GM21576 (cell line): Measurements from ENCODE around the gene ATG10.
A peak's percentile ranks its signal among the peaks of the same experiment; 100 is the strongest.
"Not testable (repeated sequence)": the region's sequence is repeated elsewhere in the genome, so short reads cannot be mapped to it uniquely, and the experiment has no call there.

Experiments
- ATAC-seq: cut with Tn5 transposase; IDR thresholded peaks from one replicate; pipeline ENCODE4 v1.9.1; 2021; ENCODE audit warnings: mild to moderate bottlenecking, moderate library complexity; ENCODE audit not compliant: unreplicated experiment

ATG10 gene

GRCh38 chr5:82273426-82273825, 301.6 kb downstream of the ATG10 start:
- ATAC-seq, result not testable (repeated sequence)

- ATAC-seq, result no peak
These were observed 302.8 kb downstream of the ATG10 start for GRCh38 chr5:82274343-82275211.

GRCh38 chr5:82275216-82275664, 303.4 kb downstream of the ATG10 start:
- no peak for ATAC-seq

- ATAC-seq, result no peak
These were observed 305.2 kb downstream of the ATG10 start for GRCh38 chr5:82276800-82277612.

- ATAC-seq, result no peak
These were observed 305.8 kb downstream of the ATG10 start for GRCh38 chr5:82277613-82277986.

- ATAC-seq, result peak; percentile 96
These were observed 306.3 kb downstream of the ATG10 start, which contains the start of gene RPS23 for GRCh38 chr5:82277987-82278710. Gene RPS23, minus strand, starts transcription at chr5:82278354. Its CDS starts 31 bp downstream, at chr5:82278323.

GRCh38 chr5:82278711-82279370, 307.0 kb downstream of the ATG10 start:
- no peak for ATAC-seq

- no peak for ATAC-seq
These were observed 312.1 kb downstream of the ATG10 start for GRCh38 chr5:82283893-82284292.

- no peak for ATAC-seq
These were observed 313.4 kb downstream of the ATG10 start for GRCh38 chr5:82285206-82285605.

GRCh38 chr5:82287625-82288024, 315.8 kb downstream of the ATG10 start:
- no peak for ATAC-seq

GRCh38 chr5:82290005-82290404, 318.2 kb downstream of the ATG10 start:
- no peak for ATAC-seq

GRCh38 chr5:82290908-82291307, 319.1 kb downstream of the ATG10 start:
- ATAC-seq, result no peak

GRCh38 chr5:82291420-82291819, 319.6 kb downstream of the ATG10 start:
- no peak for ATAC-seq

- no peak for ATAC-seq
These were observed 323.3 kb downstream of the ATG10 start for GRCh38 chr5:82295144-82295543.

- ATAC-seq, result no peak
These were observed 324.2 kb downstream of the ATG10 start for GRCh38 chr5:82295959-82296531.

- no peak for ATAC-seq
These were observed 325.1 kb downstream of the ATG10 start for GRCh38 chr5:82296929-82297328.

- ATAC-seq, result no peak
These were observed 325.9 kb downstream of the ATG10 start for GRCh38 chr5:82297711-82298110.

GRCh38 chr5:82298668-82299067, 326.8 kb downstream of the ATG10 start:
- ATAC-seq, result no peak

- ATAC-seq, result no peak
These were observed 329.4 kb downstream of the ATG10 start for GRCh38 chr5:82301190-82301589.
